Endometrial microvascular endothelial cells (primary cell): Measurements from ENCODE around the gene ASIC2. TPM values are rescaled to one million over a fixed set of nuclear protein-coding genes. Genes with fewer than 3 reads are reported as not detected.

Experiments used
- in situ Hi-C: cut with HindIII; loops from 2 replicates; pipeline ENCODE4 v1.10.0; 2017; ENCODE audit warnings: low sequenced_read_pairs, low pct_unique_long_range_greater_than_20kb; ENCODE audit errors: inconsistent ontology term
- total RNA-seq: library from RNA; depleted of rRNA; stranded (reverse); fragments of >200 nt; gene quantifications from one replicate; pipeline ENCODE4 v1.2.3, GENCODE V29; 2015; ENCODE audit errors: inconsistent ontology term

ASIC2 gene
- total RNA-seq, 1 donor from 2014 or later, result not detected

- in situ Hi-C loops, result no loop called here
These were observed 1.6 kb downstream of the ASIC2 start for GRCh38 chr17:33291248-33292200.

DNA sequence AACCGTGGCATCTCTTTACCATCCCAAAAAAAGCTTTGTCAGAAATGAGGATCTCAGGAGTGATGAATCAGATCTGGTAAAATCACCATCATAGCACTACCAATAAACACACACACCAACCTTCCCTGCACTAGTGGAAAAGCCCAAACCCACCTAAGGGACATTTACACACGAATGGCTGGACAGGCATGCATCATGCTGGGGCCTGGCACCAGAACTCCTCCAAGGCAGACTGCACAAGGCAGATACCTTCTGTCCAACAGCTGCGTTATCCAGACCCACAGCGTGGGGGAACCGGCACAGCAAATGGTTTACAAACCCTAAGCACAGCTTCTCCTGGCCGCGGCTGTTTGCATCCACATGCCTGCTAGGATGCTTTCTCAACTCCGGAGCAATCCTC lies 2.8 kb downstream of the ASIC2 start:
- in situ Hi-C loops, result no loop called here

GRCh38 chr17:33288954-33289353 lies 4.1 kb downstream of the ASIC2 start:
- in situ Hi-C loops, result no loop called here

- in situ Hi-C loops, result no loop called here
These were observed 5.9 kb downstream of the ASIC2 start for GRCh38 chr17:33287096-33287725.

- in situ Hi-C loops, result no loop called here
These were observed 7.7 kb downstream of the ASIC2 start for GRCh38 chr17:33285413-33285812.

GRCh38 chr17:33284022-33284421 lies 9.1 kb downstream of the ASIC2 start:
- in situ Hi-C loops, result no loop called here

DNA sequence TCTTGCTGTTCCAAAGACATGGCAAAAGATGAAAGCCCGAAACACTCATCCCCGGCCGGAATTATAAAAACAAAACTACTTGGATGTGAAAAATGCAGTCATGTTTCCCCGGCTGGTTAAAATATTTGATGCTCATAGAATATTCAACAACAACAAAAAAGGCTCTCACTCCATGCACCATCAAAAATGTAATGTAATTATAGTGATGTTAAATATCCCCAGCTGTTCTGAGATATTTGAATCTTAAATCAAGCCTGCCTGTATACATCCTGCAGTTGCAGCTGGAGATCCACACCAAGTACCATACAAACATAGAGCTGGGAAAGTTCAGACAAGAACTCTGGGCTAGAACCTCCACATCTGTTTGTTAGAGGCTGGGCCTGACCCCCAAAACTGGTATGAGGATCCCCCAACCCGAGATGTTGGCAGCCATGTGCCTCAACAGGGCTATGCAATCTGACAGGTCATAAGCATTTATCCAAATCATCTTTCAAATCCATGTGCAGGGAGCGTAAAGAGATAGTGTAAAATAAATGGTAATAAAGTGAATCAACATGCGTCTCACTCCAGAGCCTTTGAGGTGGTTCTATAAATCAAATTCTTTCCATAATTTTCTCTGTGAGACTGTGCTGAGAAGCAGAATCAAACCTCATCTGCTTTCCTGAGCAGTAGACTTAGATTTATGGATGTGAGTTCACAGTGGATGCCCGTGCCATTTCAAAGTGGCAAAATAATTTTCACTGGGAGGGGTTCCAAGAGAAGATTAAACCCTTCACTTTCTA lies 12.7 kb downstream of the ASIC2 start:
- in situ Hi-C loops, result no loop called here

GRCh38 chr17:33277436-33278100 lies 15.5 kb downstream of the ASIC2 start:
- in situ Hi-C loops, result no loop called here

DNA sequence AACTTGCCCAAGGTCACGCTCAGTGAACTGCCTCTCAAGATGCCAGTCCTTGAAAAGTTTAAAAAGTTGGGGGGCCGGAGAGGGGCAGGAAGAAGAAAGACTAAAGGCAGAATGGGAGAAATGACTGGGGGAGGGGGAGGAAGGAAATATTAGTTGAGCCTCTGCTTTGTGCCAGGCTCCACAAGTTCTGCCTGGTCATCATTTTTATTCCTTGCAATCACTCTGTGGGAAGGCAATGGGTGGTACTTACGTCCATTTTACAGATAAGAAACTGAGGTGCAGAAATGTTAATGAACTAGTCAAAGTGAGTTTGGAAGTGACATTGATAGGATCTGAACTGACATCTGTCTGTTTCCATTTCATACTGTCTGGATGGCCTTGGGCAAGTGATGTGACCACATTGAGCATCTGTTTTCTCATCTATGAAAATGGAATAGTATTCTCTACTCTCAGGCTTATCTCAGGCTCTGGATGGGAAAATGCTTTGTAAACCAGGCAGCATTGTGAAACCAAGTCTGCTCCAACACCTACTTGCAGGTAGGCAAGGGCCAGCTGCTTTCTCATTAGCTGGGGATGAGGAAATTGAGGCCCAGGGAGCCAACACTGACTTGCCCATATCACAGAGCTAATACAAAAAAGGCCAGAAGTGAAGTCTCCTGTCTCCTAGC lies 19.2 kb downstream of the ASIC2 start:
- in situ Hi-C loops, result no loop called here

DNA sequence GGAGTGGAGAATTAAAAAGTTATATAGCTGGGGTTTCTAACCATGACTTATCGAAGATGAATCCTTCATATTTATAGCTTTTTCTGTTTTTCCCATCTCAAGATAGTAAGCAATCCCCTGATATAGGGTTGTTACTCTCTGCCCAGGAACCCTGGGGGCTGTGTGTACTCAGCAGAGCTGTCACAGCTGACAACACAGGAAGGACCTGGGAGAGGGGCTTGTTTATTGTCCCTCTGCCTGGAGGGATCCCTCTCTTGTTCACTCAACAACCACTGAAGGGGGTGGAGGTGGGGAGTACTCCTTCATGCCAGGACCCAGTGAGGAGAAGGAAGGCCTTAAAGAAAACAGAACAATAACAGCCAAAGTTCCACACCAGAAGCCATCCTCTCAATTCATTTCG lies 19.8 kb downstream of the ASIC2 start:
- in situ Hi-C loops, result no loop called here

GRCh38 chr17:33272438-33272837 lies 20.7 kb downstream of the ASIC2 start:
- in situ Hi-C loops, result no loop called here

- in situ Hi-C loops, result no loop called here
These were observed 23.6 kb downstream of the ASIC2 start for GRCh38 chr17:33269337-33270060.

- in situ Hi-C loops, result no loop called here
These were observed 25.1 kb downstream of the ASIC2 start for GRCh38 chr17:33267851-33268548.

DNA sequence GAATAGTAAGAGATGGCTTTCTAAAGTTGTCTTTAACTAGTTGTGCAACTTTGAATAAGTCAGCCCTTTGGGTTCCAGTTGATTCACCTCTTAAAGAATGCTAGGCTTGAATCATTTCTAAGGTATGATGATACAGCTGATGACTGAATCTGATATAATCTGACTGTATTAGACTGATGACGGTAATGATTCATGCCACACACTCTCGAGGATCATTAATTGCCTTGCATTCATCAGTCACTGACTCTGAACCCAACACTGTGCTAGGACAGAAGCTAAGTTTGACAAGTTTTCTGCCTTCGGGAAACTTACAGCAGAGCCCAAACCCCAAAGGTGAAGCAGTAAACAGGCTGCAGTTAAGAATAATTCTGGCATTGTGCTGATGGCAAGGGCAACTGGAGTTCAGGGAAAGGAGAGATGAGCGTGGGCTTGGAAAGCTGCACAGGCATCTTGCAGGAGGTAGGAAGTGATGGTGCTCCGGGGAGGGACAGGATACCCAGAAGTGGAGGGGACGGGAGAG lies 25.8 kb downstream of the ASIC2 start:
- in situ Hi-C loops, result no loop called here

DNA sequence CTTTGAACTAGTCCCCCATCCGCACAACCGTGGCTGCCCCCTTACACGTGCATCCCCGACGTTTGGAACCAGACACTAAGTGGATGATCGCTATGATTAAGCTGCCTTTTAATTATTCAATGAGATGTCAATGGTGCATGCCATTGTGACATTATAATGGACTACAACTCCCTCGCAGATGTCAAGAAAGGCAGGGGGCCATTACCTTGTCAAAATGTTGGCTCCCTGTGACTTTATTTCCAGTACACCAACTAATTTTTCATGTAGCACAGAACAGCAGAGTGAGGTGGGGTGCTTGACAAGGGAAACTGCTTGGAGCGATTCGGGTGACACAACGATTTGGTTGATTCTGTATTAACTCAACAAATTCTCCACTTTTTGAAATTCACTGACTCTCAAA lies 26.5 kb downstream of the ASIC2 start:
- in situ Hi-C loops, result no loop called here

DNA sequence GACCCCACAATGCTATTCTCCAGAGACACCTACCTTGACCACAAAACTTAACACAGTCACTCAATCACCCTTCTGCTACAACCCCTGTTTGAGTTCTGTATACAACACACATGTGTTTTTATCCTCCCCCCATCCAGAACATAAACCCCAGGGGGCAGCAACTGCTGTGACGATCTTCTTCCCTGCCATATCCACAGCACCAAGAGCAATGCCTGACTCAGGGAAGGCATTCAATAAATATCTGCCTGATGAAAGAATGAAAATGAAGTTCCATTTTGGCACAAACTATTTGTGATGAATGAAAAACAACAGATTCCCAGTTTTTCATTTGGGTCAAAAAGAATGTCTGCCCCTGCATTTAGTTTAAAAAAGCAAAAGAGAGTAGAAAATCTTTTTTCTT lies 27.0 kb downstream of the ASIC2 start:
- in situ Hi-C loops, result no loop called here

GRCh38 chr17:33263396-33263795 lies 29.7 kb downstream of the ASIC2 start:
- in situ Hi-C loops, result no loop called here
